Effector memory CD4-positive, alpha-beta T cell (primary cell): ENCODE results near the gene PACRG.

ENCODE experiments used
- DNase-seq, 3 donors: peaks; one replicate each; pipeline ENCODE4 v3.0.0-alpha.2; 2020
- H3K27ac ChIP-seq: 2 replicates; pipeline ENCODE4 v1.7.0; 2013; ENCODE audit warnings: mild to moderate bottlenecking, low read length, moderate library complexity; ENCODE audit not compliant: insufficient read depth, poor library complexity, severe bottlenecking
- H3K27me3 ChIP-seq: replicated peaks from 2 replicates; pipeline ENCODE4 v1.7.0; 2013; ENCODE audit warnings: mild to moderate bottlenecking, low read length; ENCODE audit not compliant: insufficient read depth, control insufficient read depth, poor library complexity, severe bottlenecking
- H3K36me3 ChIP-seq: 2 replicates; pipeline ENCODE4 v1.7.0; 2013; ENCODE audit warnings: mild to moderate bottlenecking, low read length, moderate library complexity; ENCODE audit not compliant: control insufficient read depth, insufficient read depth
- H3K4me1 ChIP-seq: 2 replicates; pipeline ENCODE4 v1.7.0; 2013; ENCODE audit warnings: low read length, mild to moderate bottlenecking; ENCODE audit not compliant: control insufficient read depth, insufficient read depth, poor library complexity, severe bottlenecking
- H3K4me3 ChIP-seq: 2 replicates; pipeline ENCODE4 v1.7.0; 2013; ENCODE audit warnings: low read length, low read depth, mild to moderate bottlenecking; ENCODE audit not compliant: insufficient read depth, poor library complexity, severe bottlenecking
- H3K9me3 ChIP-seq: 2 replicates; pipeline ENCODE4 v1.7.0; 2013; ENCODE audit warnings: mild to moderate bottlenecking, low read length, moderate library complexity; ENCODE audit not compliant: control insufficient read depth

The PACRG gene

GRCh38 chr6:163333701-163334663, 606.2 kb downstream of the PACRG start:
- no peak overlapping the region for H3K27ac ChIP-seq
- H3K9me3 ChIP-seq = no peaks in the 10 kb centered on the region
- H3K4me3 ChIP-seq = no peak overlapping the region
- H3K4me1 ChIP-seq = peaks cover 2% of the 10 kb centered on the region
- H3K27me3 ChIP-seq = peaks cover 5% of the 10 kb centered on the region
- DNase-seq = no peak
- H3K36me3 ChIP-seq = no peaks in the 10 kb centered on the region

- no peaks in the 10 kb centered on the region for H3K36me3 ChIP-seq
- no peak overlapping the region for H3K27ac ChIP-seq
- no peak for DNase-seq
- H3K4me1 ChIP-seq = peaks cover 2% of the 10 kb centered on the region
- H3K27me3 ChIP-seq = peaks cover 5% of the 10 kb centered on the region
- H3K9me3 ChIP-seq = no peaks in the 10 kb centered on the region
- H3K4me3 ChIP-seq = no peak overlapping the region
Measured at GRCh38 chr6:163335056-163335455, 607.3 kb downstream of the PACRG start.

GRCh38 chr6:163335671-163336545, 608.1 kb downstream of the PACRG start:
- H3K9me3 ChIP-seq = no peaks in the 10 kb centered on the region
- no peak for DNase-seq
- H3K36me3 ChIP-seq = no peaks in the 10 kb centered on the region
- H3K4me3 ChIP-seq = no peak overlapping the region
- peaks cover 2% of the 10 kb centered on the region for H3K4me1 ChIP-seq
- H3K27me3 ChIP-seq = peaks cover 5% of the 10 kb centered on the region
- H3K27ac ChIP-seq = no peak overlapping the region

- Histone ChIP-seq H3K27me3 (peaks cover 5% of the 10 kb centered on the region), H3K27ac (no peak overlapping the region), H3K9me3 (no peaks in the 10 kb centered on the region), H3K4me1 (peaks cover 2% of the 10 kb centered on the region), H3K4me3 (no peak overlapping the region), H3K36me3 (no peaks in the 10 kb centered on the region)
- DNase-seq = no peak
Measured at GRCh38 chr6:163336961-163337360, 609.2 kb downstream of the PACRG start.

GRCh38 chr6:163337958-163338357, 610.2 kb downstream of the PACRG start:
- Histone ChIP-seq H3K27me3 (peaks cover 5% of the 10 kb centered on the region), H3K9me3 (no peaks in the 10 kb centered on the region), H3K36me3 (no peaks in the 10 kb centered on the region), H3K4me3 (no peak overlapping the region), H3K4me1 (peaks cover 2% of the 10 kb centered on the region), H3K27ac (no peak overlapping the region)
- no peak for DNase-seq

GRCh38 chr6:163338671-163339405, 611.1 kb downstream of the PACRG start:
- peaks cover 2% of the 10 kb centered on the region for H3K4me1 ChIP-seq
- H3K4me3 ChIP-seq = no peak overlapping the region
- DNase-seq = no peak
- H3K9me3 ChIP-seq = no peaks in the 10 kb centered on the region
- no peak overlapping the region for H3K27ac ChIP-seq
- H3K27me3 ChIP-seq = peaks cover 5% of the 10 kb centered on the region
- H3K36me3 ChIP-seq = no peaks in the 10 kb centered on the region

GRCh38 chr6:163339466-163339865, 611.7 kb downstream of the PACRG start:
- Histone ChIP-seq H3K4me3 (no peak overlapping the region), H3K27me3 (peaks cover 5% of the 10 kb centered on the region), H3K4me1 (peaks cover 2% of the 10 kb centered on the region), H3K27ac (no peak overlapping the region), H3K9me3 (no peaks in the 10 kb centered on the region), H3K36me3 (no peaks in the 10 kb centered on the region)
- no peak for DNase-seq

- no peak overlapping the region for H3K27ac ChIP-seq
- H3K36me3 ChIP-seq = no peaks in the 10 kb centered on the region
- H3K4me3 ChIP-seq = no peak overlapping the region
- H3K4me1 ChIP-seq = peaks cover 2% of the 10 kb centered on the region
- peaks cover 5% of the 10 kb centered on the region for H3K27me3 ChIP-seq
- H3K9me3 ChIP-seq = no peaks in the 10 kb centered on the region
- DNase-seq = no peak
Measured at GRCh38 chr6:163340201-163340887, 612.6 kb downstream of the PACRG start.
